Activated CD8-positive, alpha-beta memory T cell treated with anti-CD3 and anti-CD28 coated beads, Interleukin-2, amount 50 U/mL, for 1 hour (primary cell): Measurements from ENCODE around the gene CYP4F2.
A peak's percentile ranks its signal among the peaks of the same experiment; 100 is the strongest.
"Not testable (repeated sequence)": the region's sequence is repeated elsewhere in the genome, so short reads cannot be mapped to it uniquely, and the experiment has no call there.

Experiments used
- DNase-seq: peaks from one replicate; pipeline ENCODE4 v3.0.0-alpha.2; 2020; ENCODE audit errors: extremely low read depth

CYP4F2 gene

DNA sequence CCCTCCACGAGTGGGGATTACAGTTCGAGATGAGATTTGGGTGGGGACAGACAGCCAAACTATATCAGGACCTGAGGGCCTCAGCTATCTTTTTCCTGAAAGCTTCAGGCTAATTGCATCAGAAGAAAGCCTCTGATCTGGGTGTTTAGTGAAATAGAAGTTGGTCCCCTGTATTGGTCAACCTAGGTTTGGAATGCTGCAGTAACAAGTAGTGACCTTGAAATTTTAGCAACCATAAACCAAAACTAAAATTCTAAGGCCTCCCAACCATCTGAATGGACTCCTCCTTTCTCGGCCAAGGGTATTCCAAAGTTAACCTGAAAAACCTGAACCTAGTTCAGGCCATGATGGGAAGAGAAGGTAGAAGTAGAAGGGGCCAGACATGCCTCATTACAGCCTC is 47.5 kb downstream of the CYP4F2 start:
- DNase-seq, result no peak

DNA sequence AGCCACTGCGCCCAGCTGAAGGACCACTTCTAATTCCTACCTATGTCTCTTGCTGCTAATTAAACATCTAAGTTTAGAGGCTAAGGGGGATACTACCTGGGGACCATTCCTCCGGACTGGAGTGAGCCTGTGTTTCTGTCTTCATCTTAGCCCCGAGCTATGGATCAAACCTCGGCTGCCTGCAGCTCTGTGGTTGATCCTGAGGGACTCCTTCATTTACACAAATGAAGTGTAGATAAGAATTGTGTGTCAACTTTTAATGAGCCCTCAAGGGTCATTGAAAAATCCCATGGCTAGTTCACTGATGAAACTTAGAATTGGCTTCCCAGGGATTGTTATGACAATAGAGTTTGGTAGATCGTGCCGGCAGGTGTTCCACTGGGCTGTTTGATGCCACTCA is 51.0 kb downstream of the CYP4F2 start:
- DNase-seq, result no peak

GRCh38 chr19:15843894-15844222 is 54.0 kb downstream of the CYP4F2 start:
- DNase-seq, result not testable (repeated sequence)

DNA sequence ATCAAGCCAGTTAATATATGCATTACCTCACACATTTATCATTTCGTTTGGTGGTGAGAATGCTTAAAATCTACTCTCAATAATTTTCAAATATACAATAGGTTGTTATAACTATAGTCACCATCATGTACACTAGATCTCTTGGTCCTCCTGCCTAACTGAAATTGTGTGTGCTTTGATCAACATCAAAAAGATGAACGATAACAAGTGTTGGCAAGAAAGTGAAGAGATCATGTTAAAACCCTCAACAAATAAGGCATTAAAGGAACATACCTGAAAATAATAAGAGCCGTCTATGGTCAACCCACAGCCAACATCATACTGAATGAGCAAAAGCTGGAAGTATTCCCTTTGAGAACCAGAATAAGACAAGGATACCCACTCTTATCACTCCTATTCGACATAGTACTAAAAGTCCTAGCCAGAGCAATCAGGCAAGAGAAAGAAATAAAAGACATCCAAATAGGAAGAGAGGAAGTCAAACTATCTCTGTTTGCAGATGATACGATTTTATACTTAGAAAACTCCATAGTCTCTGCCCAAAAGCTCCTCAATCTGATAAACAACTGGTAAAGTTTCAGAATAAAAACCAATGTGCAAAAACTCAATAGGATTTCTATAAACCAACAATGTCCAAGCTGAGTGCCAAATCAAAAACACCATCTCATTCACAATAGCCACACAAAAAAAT is 54.5 kb downstream of the CYP4F2 start:
- no peak for DNase-seq

GRCh38 chr19:15841875-15842569 is 55.9 kb downstream of the CYP4F2 start:
- DNase-seq, result no peak

GRCh38 chr19:15840833-15841232 is 57.0 kb downstream of the CYP4F2 start:
- no peak for DNase-seq

DNA sequence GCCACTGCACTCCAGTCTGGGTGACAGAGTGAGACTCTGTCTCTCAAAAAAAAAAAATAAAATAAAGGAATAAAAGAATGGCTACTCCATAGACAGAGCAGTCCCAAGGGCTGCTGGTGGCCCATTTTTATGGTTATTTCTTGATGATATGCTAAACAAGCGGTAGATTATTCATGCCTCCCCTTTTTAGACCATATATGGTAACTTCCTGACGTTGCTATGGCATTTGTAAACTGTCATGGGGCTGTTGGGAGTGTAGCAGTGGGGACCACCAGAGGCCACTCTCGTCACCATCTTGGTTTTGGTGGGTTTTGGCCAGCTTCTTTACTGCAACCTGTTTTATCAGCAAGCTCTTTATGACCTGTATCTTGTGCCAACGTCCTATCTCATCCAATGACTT is 58.0 kb downstream of the CYP4F2 start:
- DNase-seq, result not testable (repeated sequence)

DNA sequence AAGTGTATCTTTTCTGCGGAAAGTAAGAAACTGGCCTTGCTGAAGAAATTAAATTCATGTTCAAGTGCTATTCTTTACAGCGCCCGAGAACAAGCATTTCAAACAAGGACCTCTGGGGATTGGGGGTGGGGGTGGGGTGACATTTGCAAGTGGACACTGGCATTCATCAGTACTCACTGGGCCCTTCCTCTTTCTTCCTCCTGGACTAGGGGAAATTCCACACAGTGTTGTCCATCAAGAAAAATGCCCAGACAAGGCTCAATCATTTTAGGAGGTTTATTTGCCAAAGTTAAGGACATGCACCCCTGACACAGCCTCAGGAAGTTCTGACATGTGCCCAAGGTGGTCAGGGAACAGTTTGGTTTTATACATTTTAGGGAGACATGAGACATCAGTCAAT is 59.5 kb downstream of the CYP4F2 start:
- DNase-seq, result no peak

DNA sequence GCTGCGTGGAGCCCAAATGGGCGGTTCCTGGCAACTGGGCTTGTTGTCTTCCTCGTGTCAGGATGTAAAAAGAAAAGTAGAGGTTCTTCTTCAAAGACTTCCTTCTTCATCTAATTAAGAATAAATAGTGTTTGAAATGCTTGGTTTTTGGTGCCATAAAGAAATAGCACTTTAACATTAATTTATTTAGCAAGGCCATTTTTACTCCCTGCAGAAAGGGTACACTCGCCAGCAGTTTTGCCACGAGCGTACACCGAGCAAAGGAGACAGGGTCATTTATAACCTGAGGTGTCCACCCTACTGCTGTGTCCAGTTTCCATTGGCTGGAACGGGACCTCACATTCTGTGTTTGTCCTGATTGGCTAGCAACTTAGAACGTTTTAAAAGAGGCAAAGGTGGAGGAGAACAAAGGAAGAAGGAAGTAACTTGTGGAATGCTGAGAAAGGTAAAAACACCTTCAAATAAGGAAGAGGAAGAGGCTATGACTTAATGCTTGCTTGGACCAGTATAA is 60.6 kb downstream of the CYP4F2 start:
- DNase-seq, result no peak

DNA sequence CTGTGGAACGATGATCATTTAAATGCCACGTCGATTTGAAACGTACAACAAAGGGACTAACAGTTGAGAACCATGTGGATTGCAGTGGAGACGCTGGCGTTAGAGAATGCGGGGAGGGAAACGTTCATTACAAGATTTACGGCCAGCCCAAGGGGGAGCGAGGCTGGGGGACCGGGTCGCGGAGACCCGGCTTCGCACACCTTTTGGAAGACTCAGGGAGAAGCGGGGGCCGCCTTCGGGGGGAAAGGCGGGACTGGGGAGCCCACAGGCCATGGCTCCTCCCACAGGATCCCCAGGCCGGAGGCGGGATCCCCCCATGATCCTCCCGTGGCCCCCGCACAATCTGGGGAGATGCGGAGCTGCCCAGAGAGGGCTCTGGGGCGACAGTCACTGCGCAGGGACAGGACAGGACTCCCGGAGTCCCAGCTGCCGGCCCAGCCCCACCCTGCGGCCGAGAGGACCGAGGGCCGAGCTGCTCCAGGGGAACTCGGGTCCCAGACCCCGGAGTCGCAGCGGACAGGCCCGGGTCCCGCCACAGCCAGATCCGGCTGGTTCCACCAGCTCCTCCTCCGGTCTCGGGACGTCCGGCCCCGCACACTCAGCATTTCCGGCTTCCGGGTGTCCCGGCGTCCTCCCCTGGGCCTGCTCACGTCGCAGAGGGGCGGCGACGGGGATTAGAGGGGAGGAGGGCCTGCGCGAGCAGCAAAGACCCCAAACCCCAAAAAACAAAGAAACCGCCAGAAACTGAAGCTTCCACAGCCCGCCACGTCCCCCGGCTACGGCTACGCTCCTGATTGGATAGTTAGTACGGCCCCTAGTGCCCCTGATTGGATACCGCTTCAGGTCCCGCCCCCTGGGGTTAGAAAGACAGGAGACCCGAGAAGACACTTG is 61.3 kb downstream of the CYP4F2 start:
- DNase-seq, result peak; percentile 95

GRCh38 chr19:15835565-15836329 is 62.1 kb downstream of the CYP4F2 start:
- peak; percentile 57 for DNase-seq

GRCh38 chr19:15834232-15834631 is 63.6 kb downstream of the CYP4F2 start:
- not testable (repeated sequence) for DNase-seq

DNA sequence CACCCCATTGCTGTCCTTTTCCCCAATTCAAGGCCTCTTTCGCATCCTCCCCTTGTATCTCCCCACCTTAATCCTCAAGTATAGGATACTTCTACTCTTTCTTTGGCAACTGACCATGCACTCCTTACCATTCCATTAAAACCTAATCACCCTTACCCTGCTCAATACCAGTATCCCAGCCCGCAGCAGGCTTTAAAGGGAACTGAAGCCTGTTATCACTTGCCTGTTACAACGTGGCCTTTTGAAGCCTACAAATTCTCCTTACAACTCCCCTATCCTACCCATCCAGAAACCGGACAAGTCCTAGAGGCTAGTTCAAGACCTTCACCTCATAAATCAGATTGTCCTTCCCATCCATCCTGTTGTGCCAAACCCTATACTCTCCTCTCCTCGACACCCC is 66.2 kb downstream of the CYP4F2 start:
- DNase-seq, result no peak

DNA sequence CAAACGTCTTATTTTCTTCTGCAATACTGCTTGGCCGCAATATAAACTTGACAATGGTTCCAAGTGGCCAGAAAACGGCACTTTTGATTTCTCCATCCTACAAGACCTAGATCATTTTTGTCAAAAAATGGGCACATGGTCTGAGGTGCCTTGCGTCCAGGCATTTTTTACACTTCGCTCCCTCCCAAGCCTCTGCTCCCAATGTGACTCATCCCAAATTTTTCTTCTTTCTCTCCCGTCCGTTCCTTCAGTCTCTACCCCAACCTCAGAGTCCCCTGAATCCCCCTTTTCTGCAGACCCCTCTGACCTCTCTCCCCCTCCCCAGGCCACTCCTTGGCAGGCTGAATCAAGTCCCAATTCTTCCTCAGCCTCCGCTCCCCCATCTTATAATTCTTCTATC is 68.1 kb downstream of the CYP4F2 start:
- DNase-seq, result no peak

DNA sequence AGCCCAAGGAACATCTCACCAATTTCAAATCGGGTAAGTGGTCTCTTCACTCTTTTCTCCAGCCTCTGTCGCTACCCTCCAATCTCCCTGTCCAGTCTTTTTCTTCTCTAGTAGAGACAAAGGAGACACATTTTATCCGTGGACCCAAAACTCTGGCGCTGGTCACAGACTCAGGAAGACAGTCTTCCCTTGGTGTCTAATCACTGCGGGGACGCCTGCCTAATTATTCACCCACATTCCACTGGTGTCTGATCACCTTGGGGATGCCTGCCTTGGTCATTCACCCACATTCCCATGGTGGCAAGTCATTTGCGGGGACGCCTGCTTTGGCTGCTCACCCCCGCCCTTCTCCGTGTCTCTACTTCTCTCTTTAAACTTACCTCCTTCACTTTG is 68.6 kb downstream of the CYP4F2 start:
- DNase-seq, result no peak

- DNase-seq, result not testable (repeated sequence)
These were observed 69.1 kb downstream of the CYP4F2 start for GRCh38 chr19:15828611-15829305.

- DNase-seq, result no peak
These were observed 69.7 kb downstream of the CYP4F2 start for GRCh38 chr19:15828121-15828610.
